ENCODE results near the gene CCDC3.

GRCh38 chr10:12993595-12993994 lies 7.9 kb downstream of the CCDC3 start:
- TF ChIP-seq POLR2A (IDR thresholded peaks at IDR 0.05; ENCODE audit: low read depth, low read length): no peak
- no peak for TF ChIP-seq TAF1 (IDR thresholded peaks at IDR 0.05; ENCODE audit: borderline replicate concordance, low read depth, low read length)
- no peak for TF ChIP-seq POLR2AphosphoS5 (IDR thresholded peaks at IDR 0.05; ENCODE audit: low read depth, low read length)

Measured in GM12892 (cell line).